Aorta (tissue), 5 donors: ENCODE data around the gene IRF9. TPM values are rescaled to one million over a fixed set of nuclear protein-coding genes. Genes with fewer than 3 reads are reported as not detected.

Source experiments
- ATAC-seq: fragments of 200-7000 bp; cut with Tn5 transposase; one replicate; pipeline ENCODE4 v1.9.1; 2022; ENCODE audit warnings: moderate library complexity; ENCODE audit not compliant: low FRiP score
- DNase-seq, 2 donors: peaks; one replicate each; pipeline ENCODE4 v3.0.0-alpha.2; 2020
- H3K27ac ChIP-seq, 2 donors: one replicate each; pipeline ENCODE4 v1.5.1; 2013; ENCODE audit warnings: low read length in 2 of 2, mild to moderate bottlenecking in 2 of 2, moderate library complexity in 2 of 2, control low read depth in 1 of 2, inconsistent platforms in 1 of 2, low read depth in 1 of 2
- H3K27me3 ChIP-seq, 2 donors: one replicate each; pipeline ENCODE4 v1.6.1; 2013; ENCODE audit warnings: control low read depth in 1 of 2, low read length in 1 of 2, mild to moderate bottlenecking in 1 of 2, moderate library complexity in 1 of 2; ENCODE audit not compliant: insufficient read depth in 2 of 2, control insufficient read depth in 1 of 2
- H3K36me3 ChIP-seq, 2 donors: one replicate each; pipeline ENCODE4 v1.6.1; 2013; ENCODE audit warnings: control low read depth in 1 of 2, low read length in 1 of 2, mild to moderate bottlenecking in 1 of 2; ENCODE audit not compliant: insufficient read depth in 2 of 2, control insufficient read depth in 1 of 2
- H3K4me1 ChIP-seq, 2 donors: one replicate each; pipeline ENCODE4 v1.6.1; 2013; ENCODE audit warnings: low read length in 2 of 2, control low read depth in 1 of 2, mild to moderate bottlenecking in 1 of 2, moderate library complexity in 1 of 2; ENCODE audit not compliant: insufficient read depth in 2 of 2, control insufficient read depth in 1 of 2
- H3K4me3 ChIP-seq, 2 donors: one replicate each; pipeline ENCODE4 v1.5.1; 2013; ENCODE audit warnings: low read length in 2 of 2, control low read depth in 1 of 2, mild to moderate bottlenecking in 1 of 2
- H3K9me3 ChIP-seq: one replicate; pipeline ENCODE4 v1.6.1; 2013; ENCODE audit warnings: mild to moderate bottlenecking, low read length; ENCODE audit not compliant: control insufficient read depth
- WGBS, 2 donors: extraction: QIAGEN DNeasy Blood & Tissue Kit; methylation state at CpG; one replicate each; pipeline ENCODE4 v1.1.7; 2013; 5-methylcytosine and 5-hydroxymethylcytosine counted together
- intact Hi-C, 2 donors: fragments of 100-400 bp; cut with DNase I; formaldehyde crosslinking; loops; one replicate each; pipeline versions ENCODE4 v1.14.2 to v1.15.0; 2022
- long read RNA-seq, 2 donors: library from polyadenylated mRNA; unstranded; transcript quantifications; one replicate each; pipeline ENCODE4 v2.0.0, GENCODE V29; 2020 to 2021
- polyA plus RNA-seq, 2 donors: library from polyadenylated mRNA; stranded (reverse); fragments of 200-250 nt; gene quantifications; one replicate each; pipeline ENCODE4 v1.2.3, GENCODE V29; 2013
- total RNA-seq, 2 donors: library from RNA; stranded (reverse); fragmentation: NEBNext Ultra II Directional; extraction: Animal tissue kit (Norgen Biotek cat#: 25700); gene quantifications; one replicate each; pipeline ENCODE4 v1.2.1, GENCODE V29; 2021
- donor health status: healthy with polysubstance abuse.
- donor health status: Bipolar disorder and iron deficiency.
- donor health status: DM: no; HTN: no; CAD: no.
- donor health status: DM: no; HTN: no; CAD: no.
- donor health status: DM: yes; HTN: yes; CAD: no.

The IRF9 gene
- total RNA-seq (100 to 1,000 TPM; 113 to 117 TPM), polyA plus RNA-seq (100 to 1,000 TPM in 1 of 2 donors, 10 to 100 TPM in 1; 56.0 to 111 TPM)
- long read RNA-seq, donor 1, transcript IRF9-215 (8 exons, 1,769 nt), result minor isoform, 13 of 310 reads
- long read RNA-seq, donor 1, transcript IRF9-202 (9 exons, 1,838 nt), result major isoform, 223 of 310 reads
- long read RNA-seq, donor 1, partial matches to known transcripts, result 13 of 310 reads
- long read RNA-seq, donor 1, other reads (novel, unspliced or antisense), result 59 of 310 reads
- long read RNA-seq, donor 2, transcript IRF9-202 (9 exons, 1,838 nt), result major isoform, 30 of 53 reads
- long read RNA-seq, donor 2, partial matches to known transcripts, result 3 of 53 reads
- long read RNA-seq, donor 2, other reads (novel, unspliced or antisense), result 11 of 53 reads

- WGBS, 2 donors, result 0% methylated on average over 12 of the region's 12 CpGs
- DNase-seq (peak; percentile 96 to 98), ATAC-seq (peak; percentile 96)
- Histone ChIP-seq H3K9me3 (no peaks in the 10 kb centered on the region), H3K27me3 (no peaks in the 10 kb centered on the region), H3K4me3 (peak within 1 kb of the TSS; percentile 56 to 67), H3K4me1 (no peaks in the 10 kb centered on the region), H3K27ac (peak within 1 kb of the TSS in 1 of 2 donors; percentile 73), H3K36me3 (peaks cover 12 to 13% of the 10 kb centered on the region in 2 donors)
- intact Hi-C loops, result loop anchor here in 1 of 2 donors (2.0 to 10.0 kb wide), 2 partner anchors 28 to 46 kb away; partner anchors contain the start of genes DCAF11, IPO4 and NRL
Measured at GRCh38 chr14:24160850-24161804, at the start of gene IRF9. Gene IRF9 (plus strand): TSS chr14:24161265. CDS start chr14:24162145, 880 bp downstream.

GRCh38 chr14:24113379-24113800, 47.7 kb upstream of the IRF9 start:
- ATAC-seq (peak; percentile 0), DNase-seq (no peak)
- H3K27me3 ChIP-seq, result no peaks in the 10 kb centered on the region
- H3K36me3 ChIP-seq, result no peaks in the 10 kb centered on the region
- intact Hi-C loops, result loop anchor here (5.0 to 10.0 kb wide), 3 partner anchors 34 to 321 kb away; partner anchors contain the start of genes IRF9 (in 1 of the 2), PSME2 (in 1 of the 2) and RNF31 (in 1 of the 2)
- H3K27ac ChIP-seq, result peak overlapping the region; percentile 98 to 100
- peak overlapping the region; percentile 43 to 71 for H3K4me3 ChIP-seq
- no peaks in the 10 kb centered on the region for H3K9me3 ChIP-seq
- no peaks in the 10 kb centered on the region for H3K4me1 ChIP-seq
- WGBS, 2 donors, result 18 to 20% methylated on average over 15 of the region's 15 CpGs

- intact Hi-C loops, result loop anchor here (2.0 to 10.0 kb wide), 4 partner anchors 27 to 321 kb away; partner anchors contain the start of genes EMC9 (in 1 of the 2), IRF9 (in 1 of the 2), PSME2 (in 1 of the 2) and RNF31 (in 1 of the 2)
- H3K27ac ChIP-seq, result peak overlapping the region; percentile 98 to 100
- H3K4me3 ChIP-seq, result peak overlapping the region; percentile 43 to 71
- H3K4me1 ChIP-seq, result no peaks in the 10 kb centered on the region
- ATAC-seq (peak; percentile 81), DNase-seq (peak; percentile 91 to 94)
- 0% methylated on average over 42 of the region's 42 CpGs for WGBS, 2 donors
- H3K9me3 ChIP-seq, result no peaks in the 10 kb centered on the region
- peaks cover 0 to under 1% of the 10 kb centered on the region in 2 donors for H3K36me3 ChIP-seq
- no peaks in the 10 kb centered on the region for H3K27me3 ChIP-seq
Measured at GRCh38 chr14:24113801-24114531, 47.1 kb upstream of the IRF9 start.

GRCh38 chr14:24114532-24115421, 46.3 kb upstream of the IRF9 start, which contains the start of the genes DCAF11 and NRL:
Gene DCAF11 (plus strand): TSS chr14:24114777. CDS start chr14:24115595, 818 bp downstream.
Gene NRL (minus strand): TSS chr14:24114949. CDS start chr14:24082848, 32,101 bp downstream.
- peak within 1 kb of the TSS; percentile 43 to 71 for H3K4me3 ChIP-seq
- DNase-seq (peak; percentile 99), ATAC-seq (peak; percentile 98)
- H3K36me3 ChIP-seq, result peaks cover 0 to 3% of the 10 kb centered on the region in 2 donors
- intact Hi-C loops, result loop anchor here (2.0 to 10.0 kb wide), 4 partner anchors 26 to 320 kb away; partner anchors contain the start of genes EMC9 (in 1 of the 2), IRF9 (in 1 of the 2), PSME2 (in 1 of the 2) and RNF31 (in 1 of the 2)
- peak within 1 kb of the TSS; percentile 98 to 100 for H3K27ac ChIP-seq
- H3K27me3 ChIP-seq, result no peaks in the 10 kb centered on the region
- no peaks in the 10 kb centered on the region for H3K9me3 ChIP-seq
- H3K4me1 ChIP-seq, result no peaks in the 10 kb centered on the region
- WGBS, 2 donors, result 0% methylated on average over 61 to 65 of the region's 65 CpGs

GRCh38 chr14:24115422-24116127, 45.5 kb upstream of the IRF9 start:
- H3K4me3 ChIP-seq, result peak overlapping the region; percentile 37 to 57
- 2 to 3% methylated on average over 14 of the region's 14 CpGs for WGBS, 2 donors
- intact Hi-C loops, result loop anchor here (1.0 to 10.0 kb wide), 4 partner anchors 18 to 319 kb away; partner anchors contain the start of genes EMC9 (in 1 of the 2) and IRF9 (in 1 of the 2)
- H3K27ac ChIP-seq, result peak overlapping the region in 1 of 2 donors; percentile 1
- no peaks in the 10 kb centered on the region for H3K27me3 ChIP-seq
- H3K36me3 ChIP-seq, result peaks cover 0 to 3% of the 10 kb centered on the region in 2 donors
- H3K4me1 ChIP-seq, result no peaks in the 10 kb centered on the region
- DNase-seq (peak; percentile 46 to 70), ATAC-seq (no peak)
- H3K9me3 ChIP-seq, result no peaks in the 10 kb centered on the region

GRCh38 chr14:24116128-24116814, 44.8 kb upstream of the IRF9 start:
- intact Hi-C loops, result loop anchor here (1.0 to 10.0 kb wide), 3 partner anchors 17 to 319 kb away; partner anchors contain the start of gene IRF9 (in 1 of the 2)
- Histone ChIP-seq H3K4me3 (no peak overlapping the region), H3K36me3 (peaks cover 0 to 4% of the 10 kb centered on the region in 2 donors), H3K27me3 (no peaks in the 10 kb centered on the region), H3K4me1 (no peaks in the 10 kb centered on the region), H3K27ac (no peak overlapping the region), H3K9me3 (no peaks in the 10 kb centered on the region)
- DNase-seq, result peak in 1 of 2 donors; percentile 42
- no peak for ATAC-seq
- WGBS, 2 donors, result 92 to 93% methylated on average over 6 of the region's 6 CpGs
